Measurements from ENCODE around the gene PTPRA.
A peak's percentile ranks its signal among the peaks of the same experiment; 100 is the strongest.

Gene PTPRA

DNA sequence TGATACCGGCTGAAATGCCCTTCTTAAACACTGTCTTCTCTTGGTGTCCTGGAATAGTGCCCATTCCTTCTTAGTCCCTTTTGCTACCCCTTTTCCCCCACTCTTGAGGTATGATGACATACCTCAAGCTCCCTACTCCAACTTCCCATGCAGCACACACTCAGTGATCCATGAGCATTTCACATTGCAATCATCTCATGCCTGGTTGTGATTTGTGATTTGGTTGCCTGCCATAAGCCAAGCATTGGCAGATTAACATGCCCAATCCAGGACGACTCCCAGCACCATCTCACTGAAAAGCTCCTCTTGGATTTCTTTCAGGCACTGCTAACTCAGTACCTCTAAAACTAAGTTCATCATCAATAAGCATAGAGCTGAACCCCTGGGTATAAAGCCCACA is 14.7 kb upstream of the PTPRA start:
- no peak for DNase-seq (ENCODE audit: low spot score)

- DNase-seq (ENCODE audit: low spot score): no peak
These were observed 13.8 kb upstream of the PTPRA start for GRCh38 chr20:2859330-2860121.

DNA sequence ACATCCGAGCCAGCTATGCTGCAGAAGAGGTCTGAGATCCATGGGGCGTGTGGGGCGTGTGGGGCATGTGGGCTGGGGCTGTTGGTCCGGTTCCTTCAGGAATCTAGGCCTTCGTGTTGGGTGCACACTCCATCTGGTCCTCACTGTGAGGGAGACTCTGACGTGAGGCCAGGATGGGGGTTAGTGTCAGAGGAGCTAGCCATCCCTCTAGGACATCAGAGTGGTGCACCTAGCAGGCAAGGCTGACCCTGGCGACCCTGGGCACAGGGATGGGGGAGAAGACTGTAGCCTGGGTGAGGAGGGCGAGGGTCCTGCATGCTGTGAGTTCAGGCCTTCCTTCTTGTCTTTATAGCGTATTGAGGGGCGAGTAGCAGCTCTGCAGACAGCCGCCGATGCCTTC is 8.7 kb upstream of the PTPRA start:
- DNase-seq (ENCODE audit: low spot score): no peak

- no peak for DNase-seq (ENCODE audit: low spot score)
These were observed 8.2 kb upstream of the PTPRA start for GRCh38 chr20:2865101-2865500.

GRCh38 chr20:2865630-2866029 is 7.7 kb upstream of the PTPRA start:
- DNase-seq (ENCODE audit: low spot score): peak; percentile 30

DNA sequence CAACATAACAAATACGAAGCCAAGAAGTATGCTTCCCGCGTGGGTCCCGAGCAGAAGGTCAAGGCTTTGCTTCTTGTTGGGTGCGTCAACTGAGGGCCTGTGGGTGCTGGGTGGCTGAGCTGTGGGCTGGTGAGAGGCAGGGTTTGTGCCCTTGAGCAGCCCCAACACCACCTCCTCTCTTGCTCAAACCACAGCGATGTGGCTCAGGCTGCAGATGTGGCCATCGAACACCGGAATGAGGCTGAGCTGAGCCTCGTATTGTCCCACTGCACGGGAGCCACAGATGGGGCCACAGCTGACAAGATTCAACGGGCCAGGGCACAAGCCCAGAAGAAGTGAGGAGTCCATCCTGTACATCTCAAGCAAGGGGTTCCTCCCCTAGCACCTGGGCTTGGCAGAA is 7.0 kb upstream of the PTPRA start:
- no peak for DNase-seq (ENCODE audit: low spot score)

DNA sequence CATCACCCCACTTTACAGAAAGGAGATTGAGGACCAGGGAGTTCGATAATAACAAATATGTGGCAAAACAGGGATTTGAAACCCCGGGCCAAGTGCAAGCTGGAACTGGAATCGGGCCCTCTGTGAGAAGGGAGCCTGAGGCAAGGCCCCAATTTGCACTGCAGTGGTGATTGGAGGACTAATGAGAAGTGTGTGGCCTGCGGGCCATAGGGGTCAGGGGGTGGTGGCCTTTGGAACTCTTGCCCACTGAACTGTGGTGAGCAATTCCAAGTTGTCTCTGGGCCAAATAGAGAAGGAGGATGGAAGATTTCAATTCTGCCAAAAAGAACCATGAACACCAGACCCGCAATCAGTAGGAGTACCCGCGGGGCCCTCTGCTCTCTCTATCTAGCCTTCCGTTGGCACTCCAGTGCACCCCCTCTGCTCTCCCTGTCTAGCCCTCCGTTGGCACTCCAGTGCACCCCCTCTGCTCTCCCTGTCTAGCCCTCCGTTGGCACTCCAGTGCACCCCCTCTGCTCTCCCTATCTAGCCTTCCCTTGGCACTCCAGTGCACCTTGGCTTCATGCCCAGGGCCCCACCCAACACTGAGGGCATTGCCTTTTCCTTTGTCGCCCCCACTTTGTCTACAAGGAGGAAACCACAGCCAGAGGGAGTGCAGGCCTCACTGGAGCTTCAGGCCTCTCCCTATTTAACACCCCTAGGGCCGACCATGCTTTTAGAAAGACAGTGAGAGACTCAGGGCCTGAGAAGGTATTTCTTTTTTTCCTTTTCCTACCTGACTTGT is 6.0 kb upstream of the PTPRA start:
- no peak for DNase-seq (ENCODE audit: low spot score)

DNA sequence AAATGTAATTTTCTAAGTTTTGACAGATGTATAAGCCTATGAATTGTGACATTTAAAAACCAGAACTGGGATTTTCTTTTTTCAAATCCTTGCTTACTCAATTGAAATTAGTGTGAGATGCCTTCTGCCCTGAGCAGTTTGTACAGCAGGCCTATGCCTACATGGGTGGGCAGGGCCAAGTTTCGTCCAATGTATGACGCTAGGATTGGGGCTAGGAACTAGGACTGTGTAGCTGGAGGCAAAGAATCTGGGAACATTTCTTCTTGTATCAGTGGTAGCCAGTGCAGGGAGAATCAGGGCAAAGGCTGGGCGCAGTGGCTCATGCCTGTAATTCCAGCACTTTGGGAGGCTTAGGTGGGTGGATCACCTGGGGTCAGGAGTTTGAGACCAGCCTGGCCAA is 3.9 kb upstream of the PTPRA start:
- DNase-seq (ENCODE audit: low spot score): no peak

DNA sequence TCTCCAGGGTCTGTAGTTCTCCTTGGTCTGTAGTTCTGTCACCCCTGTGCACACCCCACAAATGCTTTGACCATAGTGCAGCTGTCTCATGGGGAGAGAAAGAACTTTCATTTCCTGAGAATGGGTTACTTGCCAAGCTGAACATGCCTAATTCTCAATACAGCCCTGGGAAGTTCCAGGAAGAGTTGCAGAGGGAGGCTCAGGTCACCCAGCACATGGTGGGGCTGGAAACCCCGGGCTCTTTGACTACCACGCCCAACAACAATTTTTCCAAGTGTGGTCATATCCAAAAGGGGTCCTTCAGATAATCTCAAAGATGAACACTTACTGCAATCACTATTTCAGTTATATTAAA is 2.2 kb upstream of the PTPRA start:
- DNase-seq (ENCODE audit: low spot score): no peak

- no peak for DNase-seq (ENCODE audit: low spot score)
These were observed 1.4 kb upstream of the PTPRA start for GRCh38 chr20:2871661-2872458.

DNA sequence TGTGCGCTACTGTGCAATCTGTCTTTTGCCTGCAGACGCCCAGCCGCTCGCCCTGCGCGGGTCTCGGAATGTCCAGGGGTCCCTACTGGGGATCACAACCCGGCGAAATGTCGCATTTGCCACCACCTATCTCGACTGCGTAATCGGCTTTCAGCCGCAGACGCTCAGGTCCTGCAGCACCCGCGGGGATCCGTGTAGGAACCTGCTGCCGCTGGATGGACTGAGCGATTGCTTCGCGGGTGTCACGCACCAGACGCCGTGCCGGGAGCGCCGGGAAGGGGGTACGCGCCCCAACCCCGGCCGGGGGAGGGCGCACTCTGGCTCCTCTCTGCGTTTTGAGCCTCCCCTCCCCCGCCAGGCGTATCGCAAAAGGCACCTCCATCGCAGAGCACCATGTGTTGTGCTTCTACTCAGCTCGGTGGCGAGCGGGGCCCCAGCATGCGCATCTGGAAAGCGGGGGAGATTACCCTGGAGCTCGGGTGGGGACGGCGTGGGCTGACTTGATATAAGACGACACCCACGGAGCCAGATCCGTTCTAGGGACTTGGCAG is 747 bp upstream of the PTPRA start:
- DNase-seq (ENCODE audit: low spot score): peak; percentile 71

GRCh38 chr20:2873747-2874041 is 413 bp downstream of the PTPRA start:
- peak; percentile 51 for DNase-seq (ENCODE audit: low spot score)

DNA sequence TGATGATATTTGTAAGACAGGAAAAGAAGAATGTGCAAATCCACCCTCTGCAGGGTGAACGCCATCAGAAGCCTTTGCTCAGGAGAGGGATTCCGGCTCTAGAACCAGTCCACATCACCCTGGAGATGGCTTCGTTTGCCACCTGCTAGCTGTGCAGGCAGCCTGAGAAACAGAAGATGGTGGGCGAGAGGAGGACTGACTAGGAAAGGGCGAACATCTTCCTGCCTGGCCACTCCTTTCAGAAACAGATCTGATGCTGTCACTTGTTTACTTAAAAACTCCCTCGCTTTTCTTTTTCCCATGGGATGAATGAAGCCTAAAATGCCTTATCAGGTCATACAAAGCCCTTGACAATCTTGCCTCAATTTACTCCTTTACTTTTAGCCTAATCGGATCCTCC is 1.2 kb downstream of the PTPRA start:
- no peak for DNase-seq (ENCODE audit: low spot score)

- DNase-seq (ENCODE audit: low spot score): no peak
These were observed 2.5 kb downstream of the PTPRA start for GRCh38 chr20:2875690-2876203.

DNA sequence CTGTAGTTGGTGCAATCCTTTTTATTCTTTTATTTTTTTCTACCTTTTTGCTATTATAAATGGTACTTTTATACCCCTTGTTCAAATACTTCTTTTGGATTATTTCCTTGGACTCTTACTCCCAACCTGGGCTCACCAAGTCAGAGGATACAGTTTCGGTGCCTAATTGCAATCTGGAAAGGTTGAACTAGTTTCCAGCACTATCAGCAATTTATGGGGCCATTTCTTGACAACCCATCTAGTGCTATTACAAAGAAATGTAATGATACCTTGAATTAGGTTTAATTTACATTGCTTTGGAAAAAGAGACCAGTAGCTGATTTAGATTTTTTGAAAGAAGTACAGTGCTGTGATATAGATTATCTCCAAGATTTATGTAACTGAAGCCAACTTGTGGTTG is 5.2 kb downstream of the PTPRA start:
- no peak for DNase-seq (ENCODE audit: low spot score)

GRCh38 chr20:2879146-2879545 is 5.9 kb downstream of the PTPRA start:
- DNase-seq (ENCODE audit: low spot score): no peak

DNA sequence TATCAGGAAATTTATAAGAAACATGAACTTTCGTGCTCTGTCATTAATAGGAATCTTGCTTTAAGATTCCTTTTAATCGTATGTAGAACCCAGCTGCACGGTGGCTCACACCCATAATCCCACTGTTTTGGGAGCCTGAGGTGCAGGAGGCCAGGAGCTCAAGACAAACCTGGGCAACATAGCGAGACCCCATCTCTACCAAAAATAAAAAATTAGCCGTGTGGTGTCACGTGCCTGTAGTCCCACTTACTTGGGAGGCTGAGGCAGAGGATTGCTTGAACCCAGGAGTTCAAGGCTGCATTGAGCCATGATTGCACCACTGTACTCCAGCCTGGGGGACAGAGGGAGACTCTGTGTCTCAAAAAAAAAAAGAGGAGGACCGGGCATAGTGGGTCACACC is 7.4 kb downstream of the PTPRA start:
- no peak for DNase-seq (ENCODE audit: low spot score)

DNA sequence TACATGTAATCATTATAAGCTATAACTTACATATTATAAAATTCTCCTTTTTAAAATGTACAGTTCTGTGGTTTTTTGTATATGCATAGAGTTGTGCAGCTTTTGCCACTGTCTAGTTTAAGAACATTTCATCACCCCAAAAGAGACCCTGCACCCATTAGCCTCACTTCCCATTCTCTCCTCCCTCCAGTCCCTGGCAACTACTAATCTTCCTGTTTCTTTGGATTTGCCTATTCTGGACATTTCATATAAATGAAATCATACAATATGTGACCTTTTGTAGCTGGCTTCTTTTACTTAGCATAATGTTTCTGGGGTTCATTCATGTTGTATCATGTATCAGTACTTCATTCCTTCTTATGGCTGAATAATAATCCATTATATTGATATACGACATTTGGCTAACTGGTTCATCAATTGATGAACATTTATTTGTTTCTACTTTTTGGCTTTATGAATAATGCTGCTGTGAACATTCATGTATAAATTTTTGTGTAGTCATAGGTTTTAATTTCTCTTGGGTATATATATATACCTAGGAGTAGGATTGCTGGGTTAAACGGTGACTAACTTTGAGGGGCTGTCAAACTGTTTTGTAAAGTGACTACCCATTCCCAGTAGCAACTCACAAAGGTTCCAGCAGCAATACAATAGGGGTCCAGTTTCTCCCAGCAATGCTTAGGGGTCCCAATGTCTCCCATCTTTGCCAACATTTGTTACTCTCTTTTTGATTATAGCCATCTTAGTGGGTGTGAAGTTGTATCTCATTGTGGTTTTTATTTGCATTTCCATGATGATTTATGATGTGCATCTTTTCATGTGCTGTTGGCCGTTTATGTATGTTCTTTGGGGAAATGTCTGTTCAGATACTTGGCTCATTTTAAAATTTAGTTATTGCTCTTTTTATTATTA is 10.7 kb downstream of the PTPRA start:
- no peak for DNase-seq (ENCODE audit: low spot score)

DNA sequence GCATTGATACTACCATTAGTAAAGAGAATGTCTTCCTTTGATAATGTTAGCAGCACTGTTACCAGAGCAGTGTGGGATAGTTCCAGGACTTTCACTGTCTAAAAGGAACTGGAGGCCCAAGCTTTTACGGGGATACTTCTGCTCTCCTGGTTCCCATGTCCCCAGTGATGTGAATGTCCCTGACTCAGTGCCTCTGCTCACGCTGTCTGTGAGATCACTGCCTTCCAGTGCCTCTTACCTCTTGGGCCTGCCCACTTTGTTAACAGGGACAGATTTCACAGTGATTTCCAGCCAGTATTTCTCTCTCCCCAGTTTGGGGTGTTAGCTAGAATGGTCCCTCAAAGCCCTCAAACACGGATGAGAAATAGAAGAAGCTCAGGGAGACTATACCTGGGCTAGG is 14.4 kb downstream of the PTPRA start:
- DNase-seq (ENCODE audit: low spot score): no peak

DNA sequence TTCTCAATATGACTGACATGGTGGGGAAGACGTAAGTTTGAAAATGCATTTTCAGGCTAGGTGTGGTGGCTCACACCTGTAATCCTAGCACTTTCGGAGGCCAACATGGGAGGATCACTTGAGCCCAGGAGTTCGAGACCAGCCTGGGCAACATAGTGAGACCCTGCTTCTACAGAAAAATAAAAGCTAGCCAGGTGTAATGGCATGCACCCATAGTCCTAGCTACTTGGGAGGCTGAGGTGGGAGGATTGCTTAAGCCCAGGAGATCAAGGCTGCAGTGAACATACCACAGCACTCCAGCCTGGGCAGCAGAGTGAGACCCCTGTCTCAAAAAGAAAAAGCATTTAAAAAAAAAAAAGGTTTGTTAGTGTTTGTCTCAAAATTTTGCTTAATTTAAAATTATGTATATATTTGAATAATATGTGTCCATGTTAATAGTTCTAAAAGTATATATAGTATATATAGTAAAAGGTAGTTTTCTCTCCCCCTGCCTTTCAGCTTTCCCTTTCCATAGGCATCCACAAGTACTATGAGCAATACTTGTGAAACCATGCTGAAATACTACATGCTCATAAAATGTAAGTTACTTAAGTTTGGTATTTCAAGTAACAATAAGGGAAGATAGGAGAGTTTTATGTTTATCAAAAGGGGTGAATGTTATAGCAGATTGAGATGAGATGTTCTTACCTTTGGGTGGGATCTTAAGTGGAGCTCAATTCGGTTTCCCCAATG is 15.1 kb downstream of the PTPRA start:
- no peak for DNase-seq (ENCODE audit: low spot score)

DNA sequence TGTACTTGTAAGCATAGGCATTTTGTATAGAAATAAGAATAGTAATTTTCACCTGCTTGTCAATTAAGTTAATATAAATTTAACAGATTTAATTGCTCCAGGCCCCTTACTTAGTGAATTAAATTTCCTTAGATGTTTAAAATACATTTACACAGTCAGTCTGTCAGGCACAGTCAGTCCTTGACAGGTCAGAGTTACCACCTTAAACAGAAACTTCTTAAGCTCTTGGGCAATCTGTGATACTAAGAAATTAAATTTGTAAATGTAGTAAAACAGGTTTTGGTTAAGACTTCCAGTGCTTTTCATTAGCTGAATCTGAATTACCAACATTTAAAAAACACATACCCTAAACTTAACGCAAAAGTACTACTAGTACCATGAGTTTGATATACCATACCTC is 15.9 kb downstream of the PTPRA start:
- no peak for DNase-seq (ENCODE audit: low spot score)
